ENCODE results near the gene ZNF555. TPM values are rescaled to one million over a fixed set of nuclear protein-coding genes. Genes with fewer than 3 reads are reported as not detected.
"Not testable (repeated sequence)": the region's sequence is repeated elsewhere in the genome, so short reads cannot be mapped to it uniquely, and the experiment has no call there.

The ZNF555 gene
- 25.2 and 29.1 TPM in 2 replicates for total RNA-seq
- polyA plus RNA-seq (2012): 4.5 TPM

DNA sequence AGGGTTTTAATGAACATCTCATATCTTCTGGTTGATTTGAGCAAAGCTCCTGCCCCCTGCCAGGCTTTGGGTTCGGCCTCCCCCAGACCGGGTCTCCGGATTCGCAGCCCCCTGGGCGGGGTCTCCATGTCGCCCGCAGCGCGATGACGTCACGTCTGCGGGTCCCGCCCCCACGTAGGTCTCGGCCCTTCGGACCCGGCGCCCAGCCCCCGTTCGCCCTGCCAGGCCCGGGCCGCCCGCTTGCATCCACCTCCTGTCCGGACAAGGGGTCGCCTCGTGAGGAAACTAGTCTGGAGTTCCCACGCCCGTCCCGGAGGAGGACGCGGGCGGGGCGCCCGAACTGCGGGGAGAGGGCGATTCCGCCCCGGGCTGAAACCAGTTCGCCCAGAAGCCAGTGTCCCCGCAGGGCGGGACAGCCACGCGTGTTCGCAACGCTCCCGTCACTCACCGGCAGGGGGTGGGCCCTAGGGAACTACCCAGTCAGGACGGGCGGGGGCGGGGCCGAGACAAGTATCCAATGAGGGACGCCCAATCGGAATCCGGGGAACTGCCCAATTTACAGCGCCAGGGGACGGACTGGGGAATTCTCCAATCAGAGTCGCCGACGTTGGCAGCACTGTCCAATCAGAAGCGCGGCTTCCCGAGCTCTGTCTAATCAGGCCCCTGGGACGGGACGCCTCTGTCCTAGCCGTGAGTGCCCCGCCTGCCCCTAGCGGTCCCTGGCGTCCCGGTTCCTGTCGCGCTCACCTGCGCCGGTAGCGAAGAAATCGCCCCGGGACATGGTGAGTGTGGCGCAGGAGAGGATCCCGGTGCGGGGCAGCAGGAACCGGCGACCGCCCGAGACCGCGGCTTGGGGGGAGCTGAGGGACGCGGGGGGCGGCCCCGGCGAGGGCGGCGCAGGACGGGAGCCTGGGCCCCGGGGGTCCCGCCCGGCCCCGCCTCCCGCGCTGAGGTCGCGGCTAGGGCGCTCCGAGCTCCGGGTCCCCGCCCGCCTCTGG, at the start of gene ZNF555:
Gene ZNF555, plus strand, starts transcription at position 682 of the 998 bp plus-strand sequence. Its CDS starts 98 bp downstream, at position 780.
- DNase-seq (ENCODE audit: low read depth): peak; percentile 100

DNA sequence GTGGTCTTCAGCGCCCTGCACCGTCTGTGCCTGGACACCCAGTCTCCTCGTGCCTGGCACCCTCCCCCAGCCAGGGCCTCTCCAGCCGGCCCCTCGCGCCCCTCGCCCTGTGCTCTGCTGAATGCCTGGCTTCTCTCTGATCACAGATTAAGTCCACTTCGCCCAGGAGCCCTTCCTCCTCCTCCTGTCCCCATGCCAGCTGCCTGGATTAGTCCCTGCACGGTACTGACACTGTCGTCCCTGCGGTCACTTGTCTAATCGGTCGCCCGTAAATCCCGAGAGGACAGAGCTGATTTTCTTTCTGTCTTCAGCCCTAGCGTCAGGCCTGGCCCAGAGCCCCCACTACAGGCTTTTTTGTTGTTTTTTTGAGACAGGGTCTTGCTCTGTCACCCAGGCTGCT, 49.4 kb upstream of the ZNF555 start:
- no peak for DNase-seq (ENCODE audit: low read depth)

DNA sequence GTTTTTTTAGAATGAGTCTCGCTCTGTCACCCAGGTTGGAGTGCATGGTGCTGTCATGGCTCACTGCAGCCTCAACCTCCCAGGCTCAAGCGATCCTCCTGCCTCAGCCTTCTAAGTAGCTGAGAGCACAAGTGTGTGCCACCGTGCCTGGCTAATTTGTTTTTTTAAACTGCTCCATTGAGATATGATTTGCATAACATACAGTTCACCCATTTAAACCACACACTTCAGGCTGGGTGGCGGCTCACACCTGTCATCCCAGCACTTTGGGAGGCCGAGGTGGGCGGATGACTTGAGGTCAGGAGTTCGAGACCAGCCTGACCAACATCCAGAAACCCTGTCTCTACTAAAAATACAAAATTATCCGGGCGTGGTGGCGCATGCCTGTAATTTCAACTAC, 48.6 kb upstream of the ZNF555 start:
- DNase-seq (ENCODE audit: low read depth): not testable (repeated sequence)

DNA sequence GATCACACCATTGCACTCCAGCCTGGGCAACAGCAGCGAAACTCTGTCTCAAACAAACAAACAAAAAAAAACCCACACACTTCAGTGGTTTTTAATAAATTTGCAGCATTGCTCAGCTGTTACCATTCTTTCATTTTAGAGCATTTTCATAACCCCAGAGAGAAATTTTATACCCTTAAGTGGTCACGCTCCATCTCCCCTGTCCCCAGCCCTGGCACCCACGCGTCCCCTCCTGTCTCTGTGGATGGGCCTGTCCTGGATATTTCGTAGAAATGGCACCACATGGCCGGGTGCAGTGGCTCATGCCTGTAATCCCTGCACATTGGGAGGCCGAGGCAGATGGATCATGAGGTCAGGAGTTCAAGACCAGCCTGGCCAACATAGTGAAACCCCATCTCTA, 48.1 kb upstream of the ZNF555 start:
- DNase-seq (ENCODE audit: low read depth): no peak

DNA sequence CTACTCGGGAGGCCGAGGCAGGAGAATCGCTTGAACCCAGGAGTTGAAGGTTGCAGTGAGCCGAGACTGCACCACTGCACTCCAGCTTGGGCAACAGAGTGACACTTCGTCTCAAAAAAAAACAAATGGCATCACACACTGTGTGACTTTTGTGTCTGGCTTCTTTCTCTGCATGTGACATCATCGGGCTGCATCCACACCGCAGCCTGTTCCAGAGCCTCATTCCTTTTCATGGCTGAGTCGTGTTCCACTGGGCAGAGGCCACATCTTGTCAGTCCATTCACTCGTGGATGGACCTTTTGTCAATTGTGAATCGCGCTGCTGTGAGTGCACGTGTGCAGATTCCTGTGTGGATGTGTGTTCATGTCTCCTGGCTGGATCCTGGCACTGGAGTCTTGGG, 47.7 kb upstream of the ZNF555 start:
- DNase-seq (ENCODE audit: low read depth): no peak

DNA sequence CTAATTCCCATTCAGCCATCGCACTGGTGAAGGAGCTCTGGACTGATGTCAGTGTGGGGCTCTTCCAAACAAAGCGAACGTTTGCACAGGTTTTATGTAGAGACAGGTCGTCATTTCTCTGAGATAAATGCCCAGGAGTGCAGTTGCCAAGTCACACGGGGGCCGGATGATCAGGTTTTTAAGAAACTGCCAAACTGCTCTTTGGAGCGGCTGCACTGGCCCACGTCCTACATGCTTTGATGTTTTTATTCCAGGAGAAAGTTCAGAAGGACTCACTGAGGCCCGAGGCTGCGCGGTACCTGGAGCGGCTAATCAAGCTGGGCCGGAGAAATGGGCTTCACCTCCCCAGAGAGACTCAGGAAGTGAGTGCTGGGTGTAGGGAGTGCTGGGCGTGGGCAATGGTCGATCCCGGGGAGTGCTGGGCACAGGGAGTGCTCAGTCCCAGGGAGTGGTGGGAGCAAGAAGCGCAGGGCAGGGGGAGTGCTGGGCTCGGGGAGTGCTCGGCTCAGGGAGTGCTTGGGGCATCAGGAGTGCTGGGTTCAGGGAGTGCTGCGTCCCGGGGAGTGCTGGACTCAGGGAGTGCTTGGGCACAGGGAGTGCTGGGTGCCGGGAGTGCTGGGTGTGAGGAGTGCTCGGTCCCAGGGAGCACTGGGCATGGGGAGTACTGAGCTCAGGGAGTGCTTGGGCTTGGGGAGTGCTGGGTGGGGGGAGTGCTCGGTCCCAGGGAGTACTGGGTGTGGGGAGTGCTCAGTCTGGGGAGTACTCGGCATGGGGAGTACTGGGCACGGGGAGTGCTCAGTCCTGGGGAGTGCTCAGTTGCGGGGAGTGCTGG, 45.2 kb upstream of the ZNF555 start:
- DNase-seq (ENCODE audit: low read depth): no peak

DNA sequence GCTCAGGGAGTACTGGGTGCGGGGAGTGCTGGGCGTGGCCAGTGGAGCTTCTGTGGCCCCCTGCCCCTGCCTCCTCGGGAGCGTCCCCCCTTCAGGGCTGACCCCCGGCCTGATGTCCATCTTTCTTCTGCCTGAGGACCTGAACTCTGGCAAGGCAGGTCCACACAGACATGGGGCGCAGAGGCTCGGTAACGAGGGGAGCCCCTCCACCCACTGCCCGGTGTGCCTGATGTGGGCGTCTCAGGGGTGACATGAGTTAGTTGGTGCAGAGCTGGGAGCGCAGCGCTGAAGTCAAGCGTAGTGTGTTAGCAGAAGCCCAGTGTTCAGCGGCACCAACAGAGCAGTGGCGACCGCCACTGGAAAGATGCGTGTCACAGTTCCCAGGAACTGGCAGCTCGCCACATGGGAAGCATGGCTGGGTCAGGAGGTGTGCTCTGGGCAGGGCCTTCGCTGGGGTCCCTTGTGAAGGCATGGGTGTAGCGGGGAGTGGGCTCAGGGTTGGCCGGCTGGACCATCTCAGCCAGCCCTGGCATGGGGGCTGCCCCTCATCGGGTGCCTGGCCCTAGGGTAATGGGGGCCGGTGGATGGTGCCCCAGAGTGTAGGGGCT, 44.5 kb upstream of the ZNF555 start:
- no peak for DNase-seq (ENCODE audit: low read depth)

DNA sequence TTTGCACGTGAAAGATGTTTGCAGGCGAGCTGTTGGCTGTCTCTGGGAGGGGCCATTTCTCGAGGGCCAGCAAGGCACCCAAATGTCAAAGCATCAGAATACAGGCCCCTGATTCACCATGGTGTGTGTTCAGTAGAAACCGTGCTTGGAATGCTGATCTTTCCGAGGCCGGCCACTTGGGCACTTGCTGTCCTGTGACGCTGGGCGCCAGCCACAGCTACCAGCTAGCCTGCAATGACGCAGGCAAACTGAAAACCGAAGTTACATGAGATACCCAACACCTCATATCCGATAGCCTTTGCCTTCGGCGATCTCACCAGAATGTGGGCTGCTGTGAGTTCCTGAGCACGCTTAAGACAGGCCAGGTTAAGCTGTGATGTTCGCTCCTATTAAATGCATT, 44.0 kb upstream of the ZNF555 start:
- DNase-seq (ENCODE audit: low read depth): no peak

DNA sequence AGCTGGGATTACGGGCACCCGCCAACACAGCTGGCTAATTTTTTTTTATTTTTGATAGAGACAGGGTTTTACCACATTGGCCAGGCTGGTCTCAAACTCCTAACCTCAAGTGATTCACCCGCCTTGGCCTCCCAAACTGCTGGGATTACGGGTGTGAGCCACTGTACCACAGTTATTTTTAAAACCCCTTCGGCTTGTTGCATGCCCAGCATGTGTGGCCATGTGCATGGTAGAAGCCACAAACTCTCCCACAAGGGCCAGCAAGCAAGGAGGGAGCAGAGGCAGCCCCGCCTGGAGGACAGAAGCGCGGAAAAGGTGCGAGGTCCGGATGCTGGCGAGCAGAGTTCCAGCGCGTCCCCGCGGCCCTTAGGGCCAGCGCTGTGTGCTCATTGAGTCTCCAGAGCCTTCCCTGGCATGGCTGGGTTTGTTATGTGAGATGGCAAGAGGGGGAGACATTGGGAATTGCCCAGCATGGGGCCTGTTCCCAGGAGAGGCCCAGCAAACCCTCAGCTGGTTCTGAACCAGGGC, 43.1 kb upstream of the ZNF555 start:
- DNase-seq (ENCODE audit: low read depth): peak; percentile 81

DNA sequence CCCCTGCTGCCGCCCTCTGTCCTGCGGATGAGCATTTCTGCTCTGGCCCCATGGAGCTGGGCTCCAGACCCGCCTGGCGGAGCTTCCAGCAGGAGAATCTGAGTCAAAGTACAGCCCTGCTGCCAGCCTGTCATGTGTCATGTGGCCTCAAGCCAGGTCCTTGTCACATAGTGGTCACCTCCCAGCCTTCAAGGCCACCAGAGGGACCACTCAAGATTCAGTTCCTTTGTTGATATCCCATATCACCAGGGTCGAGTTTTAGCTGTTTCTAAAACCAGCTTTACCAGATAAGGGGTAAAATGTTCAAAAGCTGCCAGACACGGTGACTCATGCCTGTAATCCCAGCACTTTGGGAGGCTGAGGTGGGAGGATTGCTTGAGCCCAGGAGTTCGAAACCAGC, 42.5 kb upstream of the ZNF555 start:
- DNase-seq (ENCODE audit: low read depth): peak; percentile 48

DNA sequence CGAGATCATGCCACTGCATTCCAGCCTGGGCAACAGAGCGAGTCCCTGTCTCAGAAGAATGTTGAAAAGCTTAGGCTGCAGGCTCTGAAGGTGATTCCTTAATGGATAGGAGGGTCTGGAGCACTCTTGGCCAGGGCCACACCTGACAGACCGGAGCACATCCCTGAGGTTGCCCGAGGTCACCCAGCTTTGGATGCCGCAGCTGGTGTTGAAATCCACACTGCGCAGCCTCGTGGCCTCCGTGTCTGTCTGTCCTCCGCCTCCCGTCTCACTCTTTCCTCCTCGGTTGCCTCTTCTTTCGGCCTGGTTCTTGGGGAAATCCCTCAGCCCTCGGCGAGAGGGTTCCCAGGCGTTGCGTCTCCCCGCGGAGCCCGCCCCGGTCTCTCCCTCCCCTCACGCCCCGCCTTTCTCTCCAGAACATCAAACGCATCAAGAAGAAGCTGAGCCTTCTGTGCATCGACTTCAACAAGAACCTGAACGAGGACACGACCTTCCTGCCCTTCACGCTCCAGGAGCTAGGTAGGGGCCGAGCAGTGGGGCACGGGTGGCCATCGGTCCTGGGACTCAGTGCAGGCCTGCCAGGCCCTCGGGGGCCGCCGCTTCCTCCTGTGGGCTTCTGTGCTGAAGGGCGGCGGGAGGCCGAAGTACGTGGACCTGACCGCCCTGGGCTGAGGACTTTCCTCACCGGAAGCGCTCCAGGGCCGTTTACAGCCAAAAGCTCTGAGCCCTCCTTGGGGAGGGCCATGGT, 41.8 kb upstream of the ZNF555 start:
- no peak for DNase-seq (ENCODE audit: low read depth)

DNA sequence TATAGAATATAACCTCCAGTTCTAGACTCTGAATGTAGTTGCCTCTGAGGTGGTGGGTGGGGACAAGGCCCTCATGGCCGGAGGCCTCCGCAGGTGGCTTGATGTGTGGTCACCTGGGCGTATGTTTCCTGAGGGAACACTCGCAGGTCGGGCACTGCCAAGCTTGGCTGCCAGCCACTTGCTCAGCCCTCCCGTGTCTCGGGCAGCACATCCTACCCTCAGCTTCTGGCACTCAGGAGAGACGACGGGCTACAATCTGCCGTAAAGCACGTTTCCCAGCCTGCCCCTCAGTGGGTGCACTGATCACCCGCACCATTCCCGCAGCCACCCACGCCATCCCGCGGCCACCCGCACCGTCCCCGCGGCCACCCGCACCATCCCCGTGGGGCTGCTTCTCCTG, 40.8 kb upstream of the ZNF555 start:
- DNase-seq (ENCODE audit: low read depth): no peak

DNA sequence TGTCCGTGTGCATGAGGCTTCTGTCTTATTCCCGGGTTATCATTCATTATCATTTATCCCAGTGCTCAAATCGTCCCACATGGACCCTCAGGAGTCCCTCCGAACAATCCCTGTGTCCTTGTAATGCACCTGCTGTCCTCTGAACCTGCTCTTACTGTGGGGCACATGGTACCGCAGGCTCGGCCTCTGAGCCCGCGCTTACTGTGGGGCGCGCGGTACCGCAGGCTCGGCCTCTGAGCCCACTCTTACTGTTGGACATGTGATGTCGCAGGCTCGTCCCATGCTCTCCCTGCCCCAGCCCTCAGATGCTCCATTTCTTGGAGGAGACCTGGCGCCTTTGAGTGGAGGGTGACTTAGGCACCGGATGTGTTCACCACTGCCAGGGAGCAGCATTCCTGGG, 38.4 kb upstream of the ZNF555 start:
- no peak for DNase-seq (ENCODE audit: low read depth)

DNA sequence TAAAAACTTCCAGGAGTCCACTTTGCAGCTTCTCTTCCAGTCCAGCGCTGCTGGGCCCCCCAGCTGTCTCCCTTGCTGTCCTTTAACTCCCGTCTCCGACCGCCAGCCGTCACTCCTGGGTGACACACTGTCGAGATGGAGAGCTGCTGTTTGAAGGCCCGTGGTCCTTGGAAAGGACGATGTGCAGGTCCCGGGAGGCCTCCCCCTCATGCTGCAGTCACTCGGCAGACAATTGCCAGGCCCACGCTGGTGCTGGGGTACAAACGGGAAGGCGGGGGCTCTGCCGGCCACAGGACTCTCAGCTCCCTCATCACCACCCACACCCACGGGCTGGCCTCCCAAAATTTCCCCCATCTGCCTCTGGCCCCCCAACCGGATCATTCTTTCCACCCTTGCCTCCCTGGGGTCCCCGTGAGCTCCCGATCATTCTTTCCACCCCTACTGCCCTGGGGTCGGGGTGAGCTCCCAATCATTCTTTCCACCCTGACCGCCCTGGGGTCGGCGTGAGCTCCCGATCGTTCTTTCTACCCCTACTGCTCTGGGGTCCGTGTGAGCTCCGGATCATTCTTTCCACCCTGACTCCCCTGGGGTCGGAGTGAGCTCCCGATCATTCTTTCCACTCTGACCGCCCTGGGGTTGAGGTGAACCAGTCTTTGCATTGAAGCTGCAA, 37.7 kb upstream of the ZNF555 start:
- DNase-seq (ENCODE audit: low read depth): no peak

DNA sequence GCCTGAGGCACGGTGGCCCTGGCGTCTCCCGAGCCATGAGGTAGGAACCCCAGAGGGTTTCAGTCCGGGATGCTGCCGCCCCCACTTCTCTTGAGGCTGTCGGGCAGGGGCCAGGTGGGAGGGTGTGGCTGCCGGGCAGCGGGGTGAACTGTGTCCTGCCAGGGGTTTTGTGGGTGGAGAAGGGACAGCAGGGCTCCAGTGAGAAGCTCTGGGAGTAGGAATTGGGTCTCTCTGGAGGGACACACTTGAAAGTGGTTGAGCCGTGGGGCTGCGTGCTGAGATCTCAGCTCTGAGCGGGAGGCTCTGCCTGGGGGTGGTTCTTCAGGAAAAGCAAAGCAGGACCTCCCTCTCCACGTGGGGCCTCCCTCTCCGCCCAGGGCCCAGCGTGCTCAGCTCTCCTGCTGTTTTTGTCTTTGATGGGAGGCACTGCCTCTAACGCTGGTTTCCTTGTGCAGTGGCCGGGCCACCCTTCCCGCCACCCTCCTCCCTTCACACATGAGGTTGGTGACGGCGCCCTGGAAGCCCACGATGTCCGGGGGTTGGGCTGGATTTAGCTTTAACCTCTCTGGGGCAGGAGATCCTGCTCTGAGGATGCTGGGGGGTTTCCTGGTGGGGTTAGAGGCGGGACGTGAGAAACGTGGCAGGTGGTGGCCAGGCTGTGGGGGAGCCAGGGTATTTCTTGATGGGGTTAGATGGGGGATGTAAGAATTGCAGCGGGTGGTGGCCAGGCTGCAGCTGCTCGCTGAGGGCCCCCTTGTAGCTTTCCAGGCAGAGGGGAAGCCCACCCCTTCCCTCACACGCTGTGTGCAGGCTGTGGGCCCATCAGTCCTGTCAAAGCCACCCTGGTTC, 36.9 kb upstream of the ZNF555 start:
- DNase-seq (ENCODE audit: low read depth): no peak

DNA sequence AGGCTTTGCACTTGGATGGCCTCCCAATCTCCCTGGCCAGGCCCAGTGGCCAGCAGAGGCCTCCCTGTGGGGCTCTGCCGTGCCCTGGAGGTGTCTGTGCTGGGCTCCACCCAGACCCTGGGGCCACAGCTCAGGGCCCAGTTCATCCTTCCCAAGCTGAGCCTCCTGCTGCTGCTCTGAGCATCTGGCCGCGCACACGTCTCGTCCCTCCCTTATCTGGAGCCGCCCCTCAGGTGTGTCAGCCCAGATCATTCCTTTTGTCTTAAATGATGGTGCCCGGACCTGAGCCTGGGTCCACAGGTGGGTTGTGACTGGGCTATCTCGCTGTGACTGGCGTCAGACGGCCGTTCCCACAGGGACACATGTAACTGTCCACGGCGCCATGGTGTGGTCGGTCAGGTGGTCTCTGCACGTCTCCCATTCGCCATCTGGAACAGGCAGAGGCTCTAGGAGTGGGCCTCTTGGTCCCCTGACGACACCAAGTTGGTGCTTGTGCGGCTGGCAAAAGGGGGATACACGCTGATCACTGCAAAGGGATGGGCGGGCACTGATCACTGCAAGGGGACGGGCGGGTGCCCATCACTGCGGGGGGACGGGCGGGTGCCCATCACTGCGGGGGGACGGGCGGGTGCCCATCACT, 35.9 kb upstream of the ZNF555 start:
- no peak for DNase-seq (ENCODE audit: low read depth)

DNA sequence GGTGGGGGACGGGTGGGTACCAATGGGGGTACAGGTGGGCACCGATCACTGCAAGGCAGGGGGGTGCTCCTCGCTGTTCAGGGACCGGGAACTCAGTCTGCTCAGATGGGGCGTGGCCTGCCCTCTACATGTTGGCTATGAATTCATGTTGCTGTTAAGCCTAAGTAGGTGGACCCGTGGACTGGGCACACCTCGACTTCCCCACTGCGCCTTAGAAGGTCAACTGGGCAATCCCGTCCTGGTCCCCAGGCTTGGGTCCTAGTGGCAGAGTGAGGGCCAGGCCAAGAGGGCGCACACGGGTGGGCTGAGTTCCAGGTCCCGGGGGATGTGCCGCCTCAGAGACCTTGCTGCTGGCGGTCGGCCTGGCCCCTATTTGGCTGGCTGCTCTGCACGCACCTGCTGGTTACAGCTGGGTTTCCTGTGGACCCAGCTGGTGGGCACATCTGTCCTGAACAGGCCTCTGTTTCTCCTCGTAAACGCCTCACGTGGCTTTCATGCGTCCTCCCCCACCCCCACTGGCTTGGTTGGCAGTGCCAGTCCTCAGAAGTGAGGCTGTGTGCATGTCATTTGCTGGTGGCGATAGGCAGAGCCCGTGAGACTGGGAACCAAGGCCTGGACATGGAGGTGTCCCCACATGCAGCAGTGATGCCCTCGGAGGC, 35.2 kb upstream of the ZNF555 start:
- DNase-seq (ENCODE audit: low read depth): no peak

DNA sequence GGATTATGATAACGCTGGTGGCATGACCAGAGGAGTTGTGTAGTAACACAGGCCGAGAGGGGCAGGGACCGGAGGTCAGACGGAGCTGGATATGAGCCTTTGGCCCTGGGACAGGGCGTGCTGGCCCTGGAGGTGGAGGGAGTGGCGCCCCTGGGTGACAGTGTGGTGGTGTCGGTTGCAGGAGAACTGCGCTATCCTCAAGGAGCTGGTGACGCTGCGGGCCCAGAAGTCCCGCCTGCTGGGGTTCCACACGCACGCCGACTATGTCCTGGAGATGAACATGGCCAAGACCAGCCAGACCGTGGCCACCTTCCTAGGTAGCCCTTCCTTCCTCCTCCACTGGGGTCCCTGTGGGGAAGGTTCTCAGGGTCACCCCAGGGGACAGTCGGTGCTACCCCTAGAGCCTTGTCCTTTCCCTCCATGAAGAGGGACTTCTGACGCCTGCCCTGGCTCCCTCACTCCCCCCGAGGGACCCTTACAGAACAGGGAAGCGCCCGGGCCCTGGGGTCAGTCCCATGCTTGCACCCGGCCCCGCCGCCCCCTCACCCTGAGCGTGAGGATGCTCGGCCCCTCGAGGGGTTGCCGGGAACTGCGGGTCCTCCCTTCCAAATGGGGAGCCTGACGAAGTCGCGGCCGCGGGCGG, 34.4 kb upstream of the ZNF555 start:
- no peak for DNase-seq (ENCODE audit: low read depth)

All from myocyte (in vitro differentiated cells).